Tibial nerve (tissue), 4 donors: Measurements from ENCODE around the gene ETAA1. TPM values are rescaled to one million over a fixed set of nuclear protein-coding genes. Genes with fewer than 3 reads are reported as not detected.

Experiments used
- DNase-seq, 2 donors: peaks; one replicate each; pipeline ENCODE4 v3.0.0-alpha.2; 2019; ENCODE audit warnings: low spot score in 2 of 2
- H3K27ac ChIP-seq, 4 donors: fragments of 200-600 bp; sonication (generic) in 3 of 4; one replicate each; pipeline ENCODE4 v1.5.1; 2017 to 2019; ENCODE audit warnings: mild to moderate bottlenecking in 1 of 4
- H3K27me3 ChIP-seq, 2 donors: fragments of 200-600 bp; sonication (generic) in 1 of 2; one replicate each; pipeline versions ENCODE4 v1.5.1 to v1.6.0; 2017 to 2019
- H3K36me3 ChIP-seq, 3 donors: fragments of 200-600 bp; sonication (generic); one replicate each; pipeline ENCODE4 v1.5.1; 2018 to 2019
- H3K4me1 ChIP-seq, 4 donors: fragments of 200-600 bp; sonication (generic) in 3 of 4; one replicate each; pipeline ENCODE4 v1.5.1; 2017 to 2019
- H3K4me3 ChIP-seq, 4 donors: fragments of 200-600 bp; sonication (generic) in 3 of 4; one replicate each; pipeline ENCODE4 v1.5.1; 2017 to 2019; ENCODE audit warnings: mild to moderate bottlenecking in 1 of 4, moderate library complexity in 1 of 4
- H3K9me3 ChIP-seq, 4 donors: fragments of 200-600 bp; sonication (generic) in 3 of 4; one replicate each; pipeline ENCODE4 v1.5.1; 2017 to 2019
- EP300 ChIP-seq, 2 donors: sonication (generic); formaldehyde crosslinking; IDR thresholded peaks; one replicate each; pipeline ENCODE4 v1.6.1; 2017; ENCODE audit warnings: antibody characterized with exemption in 2 of 2, mild to moderate bottlenecking in 1 of 2
- POLR2A ChIP-seq, 2 donors: fragments of 450-650 bp; IDR thresholded peaks; one replicate each; pipeline ENCODE4 v1.6.1; 2017; ENCODE audit warnings: antibody characterized with exemption in 2 of 2, mild to moderate bottlenecking in 2 of 2, moderate library complexity in 2 of 2
- WGBS, 2 donors: methylation state at CpG; one replicate each; pipeline ENCODE4 v1.1.5; 2018; 5-methylcytosine and 5-hydroxymethylcytosine counted together
- total RNA-seq, 4 donors: library from RNA; depleted of rRNA; stranded (reverse); fragments of >200 nt; gene quantifications; one replicate each; pipeline ENCODE4 v1.1.0, GENCODE V29; 2016
- TF ChIP-seq, protein P1 (sequence below), 5 experiments: fragments of 200-600 bp in 3 of 5; fragments of 450-650 bp in 2 of 5; sonication (generic) in 3 of 5; IDR thresholded peaks; one replicate each; pipeline ENCODE4 v1.5.1; 2016 to 2019; ENCODE audit warnings: antibody characterized with exemption in 5 of 5, mild to moderate bottlenecking in 3 of 5, moderate library complexity in 2 of 5

ETAA1 gene
- total RNA-seq, 4 donors from 2014 or later, result 16.8 to 25.5 (median 23.0) TPM

DNA sequence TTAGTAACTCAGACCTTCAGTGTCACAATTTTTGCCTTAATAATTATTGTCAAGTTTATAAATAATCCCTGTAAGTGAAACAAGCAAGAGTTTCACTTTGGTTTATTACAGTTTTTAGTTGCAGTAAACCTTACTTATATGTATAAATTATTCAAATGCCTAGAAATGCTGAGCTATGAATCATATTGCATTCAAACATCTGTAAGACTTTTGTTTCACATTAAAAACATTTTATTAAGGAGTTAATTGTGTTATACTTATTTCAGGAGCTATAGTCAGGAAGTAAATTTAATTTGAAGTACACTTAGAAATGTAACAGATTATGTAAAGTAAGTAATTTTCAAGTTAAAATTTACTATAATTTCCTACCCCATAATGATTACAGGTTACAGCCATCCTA, 3.9 kb upstream of the ETAA1 start:
- peaks cover 0 to 32% (median 10%) of the 10 kb centered on the region in 4 donors for H3K4me1 ChIP-seq
- no peak overlapping the region for H3K4me3 ChIP-seq
- DNase-seq, result no peak
- no peaks in the 10 kb centered on the region for H3K9me3 ChIP-seq
- no peak for TF ChIP-seq POLR2A (IDR thresholded peaks at IDR 0.05)
- no peak for TF ChIP-seq EP300 (IDR thresholded peaks at IDR 0.05)
- TF ChIP-seq, protein P1, sequence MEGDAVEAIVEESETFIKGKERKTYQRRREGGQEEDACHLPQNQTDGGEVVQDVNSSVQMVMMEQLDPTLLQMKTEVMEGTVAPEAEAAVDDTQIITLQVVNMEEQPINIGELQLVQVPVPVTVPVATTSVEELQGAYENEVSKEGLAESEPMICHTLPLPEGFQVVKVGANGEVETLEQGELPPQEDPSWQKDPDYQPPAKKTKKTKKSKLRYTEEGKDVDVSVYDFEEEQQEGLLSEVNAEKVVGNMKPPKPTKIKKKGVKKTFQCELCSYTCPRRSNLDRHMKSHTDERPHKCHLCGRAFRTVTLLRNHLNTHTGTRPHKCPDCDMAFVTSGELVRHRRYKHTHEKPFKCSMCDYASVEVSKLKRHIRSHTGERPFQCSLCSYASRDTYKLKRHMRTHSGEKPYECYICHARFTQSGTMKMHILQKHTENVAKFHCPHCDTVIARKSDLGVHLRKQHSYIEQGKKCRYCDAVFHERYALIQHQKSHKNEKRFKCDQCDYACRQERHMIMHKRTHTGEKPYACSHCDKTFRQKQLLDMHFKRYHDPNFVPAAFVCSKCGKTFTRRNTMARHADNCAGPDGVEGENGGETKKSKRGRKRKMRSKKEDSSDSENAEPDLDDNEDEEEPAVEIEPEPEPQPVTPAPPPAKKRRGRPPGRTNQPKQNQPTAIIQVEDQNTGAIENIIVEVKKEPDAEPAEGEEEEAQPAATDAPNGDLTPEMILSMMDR (IDR thresholded peaks at IDR 0.05), result no peak
- no peak overlapping the region for H3K27ac ChIP-seq
- no peaks in the 10 kb centered on the region for H3K36me3 ChIP-seq
- no peaks in the 10 kb centered on the region for H3K27me3 ChIP-seq

DNA sequence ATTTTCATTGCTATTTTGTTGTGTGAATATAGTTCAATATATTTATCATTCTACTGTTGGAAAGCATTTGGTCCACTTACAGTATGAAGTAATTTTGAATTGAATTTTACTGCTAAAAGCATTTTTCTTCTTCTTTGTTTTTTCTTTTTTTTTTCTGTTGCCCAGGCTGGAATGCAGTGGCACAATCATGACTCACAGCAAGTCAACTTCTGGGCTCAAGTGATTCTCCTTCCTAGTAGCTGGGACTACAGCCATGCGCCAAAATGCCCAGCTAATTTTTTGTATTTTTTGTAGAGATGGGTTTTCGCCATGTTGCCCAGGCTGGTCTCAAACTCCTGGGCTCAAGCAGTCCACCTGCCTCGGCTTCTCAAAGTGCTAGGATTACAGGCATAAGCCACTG, 2.4 kb upstream of the ETAA1 start:
- Histone ChIP-seq H3K27me3 (no peaks in the 10 kb centered on the region), H3K4me1 (peaks cover 0 to 33% (median 5%) of the 10 kb centered on the region in 4 donors), H3K9me3 (no peaks in the 10 kb centered on the region), H3K4me3 (no peak overlapping the region), H3K36me3 (no peaks in the 10 kb centered on the region), H3K27ac (no peak overlapping the region)
- DNase-seq, result no peak
- TF ChIP-seq EP300 (IDR thresholded peaks at IDR 0.05) (no peak), POLR2A (IDR thresholded peaks at IDR 0.05) (no peak)
- TF ChIP-seq, protein P1 (IDR thresholded peaks at IDR 0.05), result no peak
- WGBS, 2 donors, result 85 to 92% methylated on average over 3 of the region's 3 CpGs

DNA sequence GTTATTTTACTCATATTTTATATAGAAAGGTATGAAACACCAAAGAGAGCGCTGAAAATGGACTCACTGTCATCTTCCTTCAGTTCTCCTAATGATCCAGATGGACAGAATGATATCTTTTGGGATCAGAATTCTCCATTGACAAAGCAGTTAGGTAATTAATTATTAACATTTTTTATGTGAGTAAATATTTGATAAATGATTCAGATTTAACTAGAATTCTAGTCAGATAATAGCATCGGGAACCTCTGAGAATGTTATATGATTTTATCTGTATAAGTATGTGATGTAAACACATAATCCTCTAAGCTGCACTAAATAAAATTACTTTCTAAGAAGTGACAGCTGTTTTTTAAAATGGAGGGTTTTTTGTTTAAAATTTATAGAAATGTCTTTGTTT, 2.0 kb downstream of the ETAA1 start:
- H3K4me1 ChIP-seq, result peaks cover 0 to 45% (median 2%) of the 10 kb centered on the region in 4 donors
- peaks cover 0 to 13% (median 4%) of the 10 kb centered on the region in 3 donors for H3K36me3 ChIP-seq
- no peaks in the 10 kb centered on the region for H3K27me3 ChIP-seq
- H3K9me3 ChIP-seq, result no peaks in the 10 kb centered on the region
- TF ChIP-seq EP300 (IDR thresholded peaks at IDR 0.05) (no peak), POLR2A (IDR thresholded peaks at IDR 0.05) (no peak)
- TF ChIP-seq, protein P1 (IDR thresholded peaks at IDR 0.05), result no peak
- no peak overlapping the region for H3K27ac ChIP-seq
- H3K4me3 ChIP-seq, result no peak overlapping the region
- no peak for DNase-seq
- WGBS, 2 donors, result 92 to 94% methylated on average over 2 of the region's 2 CpGs

DNA sequence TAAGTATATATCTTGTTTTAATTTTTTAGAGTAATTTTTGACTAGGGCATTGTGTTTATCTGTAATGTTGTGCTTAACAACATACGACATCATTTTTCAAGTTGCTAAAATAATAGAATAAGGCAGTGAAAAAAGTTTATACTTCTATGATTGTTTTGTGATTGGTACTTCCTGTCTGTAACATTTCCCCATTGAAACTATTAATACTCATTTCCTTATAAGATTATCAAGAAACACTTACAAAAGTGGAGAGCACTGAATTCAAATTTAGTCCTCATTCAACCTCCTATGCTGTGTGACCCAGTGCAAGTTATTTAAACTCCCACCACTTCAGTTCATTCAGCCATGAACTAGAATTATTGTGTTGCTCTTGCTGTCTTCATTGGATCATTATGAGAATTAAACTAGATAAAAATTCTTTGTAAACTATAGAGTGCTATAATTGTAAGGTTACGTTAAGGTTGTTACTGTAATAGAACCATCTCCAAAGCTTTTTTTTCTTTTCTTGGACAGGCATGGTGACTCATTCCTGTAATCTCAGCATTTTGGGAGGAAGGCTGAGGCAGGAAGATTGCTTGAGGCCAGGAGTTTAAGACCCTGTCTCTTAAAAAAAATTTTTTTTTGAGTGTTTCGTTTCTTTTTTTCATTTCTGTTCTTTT, 2.8 kb downstream of the ETAA1 start:
- Histone ChIP-seq H3K36me3 (peaks cover 0 to 21% (median 4%) of the 10 kb centered on the region in 3 donors), H3K27ac (no peak overlapping the region), H3K9me3 (no peaks in the 10 kb centered on the region), H3K27me3 (no peaks in the 10 kb centered on the region), H3K4me1 (peaks cover 0 to 45% (median 2%) of the 10 kb centered on the region in 4 donors), H3K4me3 (no peak overlapping the region)
- TF ChIP-seq, protein P1 (IDR thresholded peaks at IDR 0.05), result no peak
- TF ChIP-seq EP300 (IDR thresholded peaks at IDR 0.05) (no peak), POLR2A (IDR thresholded peaks at IDR 0.05) (no peak)
- DNase-seq, result no peak
- 48 to 77% methylated on average over 3 of the region's 3 CpGs for WGBS, 2 donors

DNA sequence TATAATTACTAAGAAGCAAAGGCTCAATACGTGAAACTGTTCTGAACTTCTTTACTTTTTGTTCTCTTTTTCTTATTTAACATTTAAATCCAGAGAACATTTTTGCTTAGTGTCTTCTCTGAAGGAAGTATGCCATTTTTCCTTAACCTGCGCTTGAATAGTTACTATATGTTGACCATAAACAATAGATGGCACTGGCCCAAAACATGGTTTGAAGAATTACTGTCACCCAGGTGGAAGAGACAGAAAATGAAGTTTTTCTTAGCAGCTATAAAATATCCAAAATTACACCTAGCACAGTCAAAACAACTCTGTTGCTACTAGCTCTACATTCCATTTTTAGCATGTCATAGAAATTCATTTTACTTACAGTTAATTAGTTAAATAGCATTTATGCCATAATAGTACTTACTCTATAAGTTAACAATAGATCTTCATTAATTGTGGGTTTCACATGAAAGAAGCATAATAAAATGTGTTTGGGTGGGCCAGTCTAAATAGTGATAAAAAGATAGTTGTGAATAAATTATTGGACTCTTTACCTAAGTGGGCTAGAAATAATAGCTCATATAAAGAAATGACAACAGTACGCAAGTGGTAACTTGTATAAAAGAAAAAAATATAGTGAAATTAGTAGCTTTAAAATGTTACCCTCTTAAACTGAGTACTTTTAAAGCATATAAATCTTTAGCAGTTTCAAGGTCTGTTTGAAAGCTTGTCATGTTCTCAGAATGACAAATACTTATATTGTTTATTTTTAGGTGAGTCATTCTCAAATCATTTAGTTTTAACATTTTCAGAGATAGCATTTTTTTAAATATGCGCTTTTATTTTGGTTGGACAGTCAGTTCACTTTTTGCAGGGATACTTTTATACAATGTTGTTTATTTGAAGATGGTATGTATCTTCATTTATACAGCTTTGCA, 3.7 kb downstream of the ETAA1 start:
- TF ChIP-seq EP300 (IDR thresholded peaks at IDR 0.05) (no peak), POLR2A (IDR thresholded peaks at IDR 0.05) (no peak)
- TF ChIP-seq, protein P1 (IDR thresholded peaks at IDR 0.05), result no peak
- Histone ChIP-seq H3K4me3 (no peak overlapping the region), H3K27me3 (no peaks in the 10 kb centered on the region), H3K9me3 (no peaks in the 10 kb centered on the region), H3K27ac (no peak overlapping the region), H3K36me3 (peaks cover 0 to 25% (median 4%) of the 10 kb centered on the region in 3 donors), H3K4me1 (peaks cover 0 to 45% (median 2%) of the 10 kb centered on the region in 4 donors)
- 92% methylated on average over 4 of the region's 4 CpGs for WGBS, 2 donors
- DNase-seq, result no peak
